ENCODE measurements around the gene SHISA9.

- TF ChIP-seq CTCF (IDR thresholded peaks at IDR 0.05 in 2 of 3, conservative IDR thresholded peaks at IDR 0.05 in 1 of 3; ENCODE audit: borderline replicate concordance in 1 of 3, insufficient read depth in 1 of 3, low read depth in 2 of 3, low read length in 2 of 3): no peak
- no peak for TF ChIP-seq RAD21 (IDR thresholded peaks at IDR 0.05; ENCODE audit: low read depth)
- TF ChIP-seq POLR2A (IDR thresholded peaks at IDR 0.05; ENCODE audit: borderline replicate concordance, extremely low read depth, insufficient read depth, insufficient read length): no peak
- TF ChIP-seq CEBPB (IDR thresholded peaks at IDR 0.05; ENCODE audit: low read depth): no peak
- no peak for TF ChIP-seq SP1 (IDR thresholded peaks at IDR 0.05; ENCODE audit: low read depth)
- TF ChIP-seq EZH2phosphoT487 (IDR thresholded peaks at IDR 0.05; ENCODE audit: borderline replicate concordance): no peak
- TF ChIP-seq EZH2 (IDR thresholded peaks at IDR 0.05): no peak
Measured at GRCh38 chr16:13123991-13124390, 222.6 kb downstream of the SHISA9 start.
